ENCODE data around the gene TTI1.

- TF ChIP-seq CTCF (IDR thresholded peaks at IDR 0.05) (no peak), POLR2A (IDR thresholded peaks at IDR 0.05) (no peak)
These were observed 14.9 kb downstream of the TTI1 start for GRCh38 chr20:38018385-38018784.
